HG03457 (cell line): ENCODE data around the gene PIGB.
"Not testable (repeated sequence)": the region's sequence is repeated elsewhere in the genome, so short reads cannot be mapped to it uniquely, and the experiment has no call there.

Experiments used
- ATAC-seq: cut with Tn5 transposase; IDR thresholded peaks from one replicate; pipeline ENCODE4 v1.9.1; 2021; ENCODE audit warnings: moderate number of reproducible peaks; ENCODE audit not compliant: unreplicated experiment

Gene PIGB

GRCh38 chr15:55297315-55297714, 21.7 kb upstream of the PIGB start:
- no peak for ATAC-seq

- not testable (repeated sequence) for ATAC-seq
Measured at GRCh38 chr15:55302801-55303200, 16.2 kb upstream of the PIGB start.

GRCh38 chr15:55319537-55320237, 665 bp downstream of the PIGB start:
- no peak for ATAC-seq

- no peak for ATAC-seq
Measured at GRCh38 chr15:55320238-55320550, 1.2 kb downstream of the PIGB start.

- no peak for ATAC-seq
Measured at GRCh38 chr15:55320963-55321362, 1.9 kb downstream of the PIGB start.

GRCh38 chr15:55322467-55322866, 3.4 kb downstream of the PIGB start:
- no peak for ATAC-seq

- ATAC-seq = no peak
Measured at GRCh38 chr15:55327387-55327786, 8.4 kb downstream of the PIGB start.

- ATAC-seq = no peak
Measured at GRCh38 chr15:55334371-55334770, 15.3 kb downstream of the PIGB start.

- no peak for ATAC-seq
Measured at GRCh38 chr15:55334997-55335396, 16.0 kb downstream of the PIGB start.

GRCh38 chr15:55337160-55337559, 18.1 kb downstream of the PIGB start:
- ATAC-seq = no peak

GRCh38 chr15:55343168-55343567, 24.1 kb downstream of the PIGB start:
- ATAC-seq = no peak

GRCh38 chr15:55344206-55344605, 25.2 kb downstream of the PIGB start:
- no peak for ATAC-seq

GRCh38 chr15:55348281-55348778, 29.3 kb downstream of the PIGB start:
- ATAC-seq = no peak

GRCh38 chr15:55349282-55349681, 30.3 kb downstream of the PIGB start:
- no peak for ATAC-seq

GRCh38 chr15:55353025-55353424, 34.0 kb downstream of the PIGB start:
- no peak for ATAC-seq

- ATAC-seq = no peak
Measured at GRCh38 chr15:55356985-55357585, 38.1 kb downstream of the PIGB start.

GRCh38 chr15:55357774-55358173, 38.8 kb downstream of the PIGB start:
- ATAC-seq = no peak

- ATAC-seq = no peak
Measured at GRCh38 chr15:55358471-55358870, 39.4 kb downstream of the PIGB start.

GRCh38 chr15:55360256-55360655, 41.2 kb downstream of the PIGB start:
- no peak for ATAC-seq

GRCh38 chr15:55361048-55361447, 42.0 kb downstream of the PIGB start:
- ATAC-seq = no peak

GRCh38 chr15:55362641-55363040, 43.6 kb downstream of the PIGB start:
- ATAC-seq = no peak

- ATAC-seq = no peak
Measured at GRCh38 chr15:55366981-55367380, 48.0 kb downstream of the PIGB start.
